CD4-positive, alpha-beta memory T cell (primary cell): ENCODE results near the gene SELENOF. TPM values are rescaled to one million over a fixed set of nuclear protein-coding genes. Genes with fewer than 3 reads are reported as not detected.
A peak's percentile ranks its signal among the peaks of the same experiment; 100 is the strongest.

ENCODE experiments used
- CTCF ChIA-PET: fragments of 350-600 bp; sonication (Branson Sonifier 250); formaldehyde crosslinking; loops from one replicate; lab custom pipeline; 2021; ENCODE audit warnings: inconsistent platforms; ENCODE audit not compliant: partially characterized antibody; lab: Charles Lee
- POLR2A ChIA-PET: fragments of 350-600 bp; sonication (Branson Sonifier 250); formaldehyde crosslinking; loops from one replicate; lab custom pipeline; 2021; ENCODE audit not compliant: partially characterized antibody; lab: Charles Lee
- DNase-seq, 5 donors: peaks; one replicate each; pipeline versions ENCODE4 v3.0.0 to v3.0.0-alpha.2; 2020 to 2022; ENCODE audit warnings: mixed read lengths in 1 of 5
- H3K27ac ChIP-seq: one replicate; pipeline ENCODE4 v1.7.0; 2013; ENCODE audit warnings: low read depth, low read length
- H3K27me3 ChIP-seq: 2 replicates; pipeline ENCODE4 v1.7.0; 2013; ENCODE audit warnings: mild to moderate bottlenecking, low read length, moderate library complexity; ENCODE audit not compliant: insufficient read depth
- H3K36me3 ChIP-seq: 2 replicates; pipeline ENCODE4 v1.7.0; 2013; ENCODE audit warnings: mild to moderate bottlenecking, low read length, moderate library complexity; ENCODE audit not compliant: insufficient read depth
- H3K4me1 ChIP-seq: 2 replicates; pipeline ENCODE4 v1.7.0; 2013; ENCODE audit warnings: mild to moderate bottlenecking, low read length, moderate library complexity; ENCODE audit not compliant: insufficient read depth
- H3K4me3 ChIP-seq, 2 donors: one replicate each; pipeline ENCODE4 v1.7.0; 2013; ENCODE audit warnings: low read length in 2 of 2, mild to moderate bottlenecking in 1 of 2
- H3K9me3 ChIP-seq, 2 donors: one replicate each; pipeline ENCODE4 v1.7.0; 2013; ENCODE audit warnings: low read length in 2 of 2, control low read depth in 1 of 2; ENCODE audit not compliant: control insufficient read depth in 1 of 2
- H3K27ac Mint-ChIP-seq, 7 donors: one replicate each; pipeline ENCODE4 v1.8.0; 2020 to 2021; ENCODE audit warnings: mixed read lengths in 7 of 7, mild to moderate bottlenecking in 6 of 7, inconsistent platforms in 3 of 7, moderate library complexity in 3 of 7
- H3K27me3 Mint-ChIP-seq, 2 donors: one replicate each; pipeline ENCODE4 v1.8.0; 2020 to 2021; ENCODE audit warnings: mixed read lengths in 2 of 2
- H3K36me3 Mint-ChIP-seq, 2 donors: one replicate each; pipeline ENCODE4 v1.8.0; 2020 to 2021; ENCODE audit warnings: mixed read lengths in 2 of 2, inconsistent platforms in 1 of 2, mild to moderate bottlenecking in 1 of 2
- H3K4me1 Mint-ChIP-seq, 4 donors: one replicate each; pipeline ENCODE4 v1.8.0; 2020 to 2021; ENCODE audit warnings: mixed read lengths in 4 of 4, mild to moderate bottlenecking in 1 of 4
- H3K4me3 Mint-ChIP-seq, 8 donors: one replicate each; pipeline ENCODE4 v1.8.0; 2020 to 2021; ENCODE audit warnings: mixed read lengths in 8 of 8, mild to moderate bottlenecking in 7 of 8, moderate library complexity in 6 of 8, inconsistent platforms in 3 of 8
- H3K9me3 Mint-ChIP-seq, 8 donors: one replicate each; pipeline ENCODE4 v1.8.0; 2020 to 2021; ENCODE audit warnings: mixed read lengths in 8 of 8, mild to moderate bottlenecking in 5 of 8, inconsistent platforms in 3 of 8, moderate library complexity in 1 of 8
- intact Hi-C: fragments of 100-400 bp; cut with micrococcal nuclease; formaldehyde crosslinking; loops from one replicate; pipeline ENCODE4 v1.15.1; 2023
- polyA plus RNA-seq, 2 donors: library from polyadenylated mRNA; unstranded; fragments of 300-500 nt; fragmentation: Illumina TruSeq; gene quantifications; one replicate each; pipeline ENCODE4 v1.2.3, GENCODE V29; 2021
- total RNA-seq, 2 experiments: library from RNA; stranded (reverse); gene quantifications; one replicate each; pipeline ENCODE4 v1.2.3, GENCODE V29; 2021

The SELENOF gene
- total and polyA plus RNA-seq, 4 experiments from 2014 or later: 151 to 392 (median 233) TPM

DNA sequence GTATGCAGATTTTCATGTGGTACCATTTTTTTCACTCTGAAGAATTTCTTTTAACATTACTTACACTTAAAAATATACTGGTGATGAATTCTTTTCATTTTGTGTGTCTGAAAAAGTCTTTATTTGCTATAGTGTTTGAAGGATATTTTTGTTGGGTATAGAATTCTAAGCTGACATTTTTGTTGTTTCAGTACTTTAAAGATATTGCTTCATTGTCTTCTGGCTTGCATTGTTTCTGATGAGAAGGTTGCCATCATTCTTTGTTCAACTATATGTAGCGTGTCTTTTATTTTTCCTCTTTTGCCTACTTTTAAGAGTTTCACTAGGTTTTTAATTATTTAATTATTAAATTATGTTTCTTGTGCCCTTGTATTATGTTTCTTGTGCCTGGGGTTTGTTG is 8.5 kb upstream of the SELENOF start:
- intact Hi-C loops: no loop called here
- peaks cover 14 to 29% of the 10 kb centered on the region in 2 donors for H3K36me3 Mint-ChIP-seq
- peaks cover 2 to 37% (median 24%) of the 10 kb centered on the region in 8 donors for H3K9me3 Mint-ChIP-seq

DNA sequence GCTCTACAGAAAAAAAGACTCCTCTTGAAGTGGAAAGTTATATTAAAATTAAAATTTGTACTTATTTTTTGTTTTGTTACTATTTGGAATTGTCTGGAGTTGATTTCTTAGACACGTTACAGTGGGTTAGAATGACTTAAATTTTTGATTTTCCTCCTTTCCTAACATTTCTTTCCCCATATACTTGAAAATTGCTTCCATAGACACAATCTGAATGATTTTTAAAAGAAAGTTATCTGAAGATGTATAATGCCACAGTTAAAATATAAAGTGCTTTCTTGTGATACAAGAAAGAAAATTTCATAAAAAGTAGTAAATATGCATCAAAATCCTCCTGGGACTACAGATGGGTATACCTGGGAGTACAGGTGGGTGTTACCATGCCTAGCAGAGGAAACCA is 2.8 kb upstream of the SELENOF start:
- Mint-ChIP-seq H3K4me3 (peak overlapping the region in 3 of 8 donors; percentile 22 to 57 (median 45)), H3K27me3 (no peaks in the 10 kb centered on the region), H3K36me3 (peaks cover 0 to 3% of the 10 kb centered on the region in 2 donors), H3K9me3 (peaks cover 0 to 5% (median 0%) of the 10 kb centered on the region in 8 donors), H3K4me1 (peaks cover 14 to 18% (median 17%) of the 10 kb centered on the region in 4 donors), H3K27ac (no peak overlapping the region)
- H3K9me3 ChIP-seq: no peaks in the 10 kb centered on the region
- H3K27ac ChIP-seq: no peak overlapping the region
- no peak for DNase-seq
- H3K36me3 ChIP-seq: no peaks in the 10 kb centered on the region
- no peak overlapping the region for H3K4me3 ChIP-seq
- intact Hi-C loops: loop anchor here (10.0 kb wide), 4 partner anchors 52 to 1712 kb away; partner anchors contain the start of gene SYDE2
- CTCF ChIA-PET: interaction anchor here (1.7 to 4.9 kb wide), 2 partner anchors 19 to 212 kb away, joined by 6 to 40 read pairs; partner anchors contain the start of gene SH3GLB1
- H3K4me1 ChIP-seq: peaks cover 28% of the 10 kb centered on the region
- no peaks in the 10 kb centered on the region for H3K27me3 ChIP-seq
- POLR2A ChIA-PET: interaction anchor here (1.2 to 6.0 kb wide), 2 partner anchors 19 to 212 kb away, joined by 3 to 74 read pairs; partner anchors contain the start of gene SH3GLB1

More for the DNA sequence above, 8.5 kb upstream of the SELENOF start:
- no peaks in the 10 kb centered on the region for H3K27me3 Mint-ChIP-seq
- H3K4me3 Mint-ChIP-seq: no peak overlapping the region
- no peak overlapping the region for H3K4me3 ChIP-seq
- peaks cover 11 to 14% (median 12%) of the 10 kb centered on the region in 4 donors for H3K4me1 Mint-ChIP-seq
- no peak for DNase-seq
- H3K27ac Mint-ChIP-seq: no peak overlapping the region
- no peaks in the 10 kb centered on the region for H3K9me3 ChIP-seq
- no peaks in the 10 kb centered on the region for H3K36me3 ChIP-seq
- ChIA-PET CTCF (no interaction called here), POLR2A (no interaction called here)
- no peaks in the 10 kb centered on the region for H3K27me3 ChIP-seq
- H3K27ac ChIP-seq: no peak overlapping the region
- peaks cover 10% of the 10 kb centered on the region for H3K4me1 ChIP-seq

DNA sequence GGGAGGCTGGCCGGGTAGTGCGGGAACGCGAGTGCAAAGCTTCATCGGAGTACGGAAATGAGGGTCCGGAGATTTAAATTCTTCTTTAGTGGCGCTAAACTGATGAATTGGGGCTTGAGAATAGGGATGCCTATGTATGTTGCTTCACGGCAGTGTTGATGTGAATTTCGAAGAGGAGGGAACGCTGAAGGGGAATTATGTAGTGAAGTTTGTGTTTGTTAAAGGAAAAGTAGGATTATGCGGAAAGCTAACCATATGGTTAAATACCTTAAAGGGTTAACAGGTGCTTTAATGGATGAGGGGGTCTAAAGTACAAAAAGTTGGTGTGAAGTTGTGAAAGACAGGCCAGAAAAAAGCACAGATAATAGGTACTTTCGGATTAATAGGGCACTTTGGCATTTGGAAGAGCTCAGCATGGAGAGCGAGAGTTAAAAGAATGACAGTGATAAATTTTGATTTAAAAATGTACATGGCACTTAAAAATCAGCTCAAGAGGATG is 1.9 kb upstream of the SELENOF start:
- Histone ChIP-seq H3K36me3 (no peaks in the 10 kb centered on the region), H3K27ac (peak overlapping the region; percentile 72), H3K4me1 (peaks cover 38% of the 10 kb centered on the region), H3K27me3 (no peaks in the 10 kb centered on the region), H3K9me3 (no peaks in the 10 kb centered on the region), H3K4me3 (peak overlapping the region; percentile 82 to 91)
- no peak overlapping the region for H3K27ac Mint-ChIP-seq
- H3K4me1 Mint-ChIP-seq: peaks cover 17 to 27% (median 26%) of the 10 kb centered on the region in 4 donors
- H3K27me3 Mint-ChIP-seq: no peaks in the 10 kb centered on the region
- intact Hi-C loops: loop anchor here (2.0 to 10.0 kb wide), 5 partner anchors 51 to 1975 kb away; partner anchors contain the start of genes GTF2B and SYDE2
- H3K4me3 Mint-ChIP-seq: no peak overlapping the region
- DNase-seq: no peak
- H3K9me3 Mint-ChIP-seq: no peaks in the 10 kb centered on the region
- H3K36me3 Mint-ChIP-seq: peaks cover 6 to 7% of the 10 kb centered on the region in 2 donors
- CTCF ChIA-PET: interaction anchor here (0.7 to 4.9 kb wide), 7 partner anchors 12 to 1971 kb away, joined by 3 to 40 read pairs (median 5); partner anchors contain the start of gene SH3GLB1
- POLR2A ChIA-PET: interaction anchor here (1.1 to 6.0 kb wide), 5 partner anchors 18 to 530 kb away, joined by 3 to 74 read pairs (median 4); partner anchors contain the start of gene SH3GLB1

DNA sequence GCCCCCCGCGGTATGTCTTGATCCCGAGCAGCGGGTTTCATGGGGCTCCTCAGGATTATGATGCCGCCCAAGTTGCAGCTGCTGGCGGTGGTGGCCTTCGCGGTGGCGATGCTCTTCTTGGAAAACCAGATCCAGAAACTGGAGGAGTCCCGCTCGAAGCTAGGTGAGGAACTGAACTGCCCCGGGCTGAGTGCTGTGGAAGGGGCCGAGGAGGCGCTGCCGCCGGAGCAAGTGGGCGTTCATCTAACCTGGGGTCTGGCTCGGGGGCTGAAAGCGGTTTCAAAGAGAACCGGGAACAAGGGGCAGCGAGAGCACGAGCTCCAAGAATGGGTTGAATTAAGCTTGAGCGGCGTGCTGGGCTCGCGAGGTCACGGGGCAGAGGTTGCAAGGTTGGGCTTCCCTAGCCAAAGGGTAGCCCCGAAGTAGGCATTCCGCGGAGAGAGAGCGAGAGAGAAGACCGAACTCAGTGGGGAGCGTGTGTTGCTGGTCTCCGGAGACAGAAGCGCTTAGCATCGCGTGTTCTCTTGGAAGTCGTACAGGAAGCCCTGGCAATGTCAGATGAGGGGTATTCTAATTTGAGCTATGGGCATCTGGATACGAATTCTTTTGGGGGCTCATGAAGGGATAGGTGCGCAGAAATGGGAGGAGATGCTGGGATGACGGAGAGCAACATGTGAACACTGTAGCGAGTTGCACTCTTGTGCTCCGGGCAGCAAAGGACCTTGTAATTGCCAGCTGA is 1.2 kb upstream of the SELENOF start:
- Histone ChIP-seq H3K27me3 (no peaks in the 10 kb centered on the region), H3K36me3 (no peaks in the 10 kb centered on the region), H3K27ac (peak overlapping the region; percentile 72), H3K9me3 (no peaks in the 10 kb centered on the region), H3K4me1 (peaks cover 38% of the 10 kb centered on the region), H3K4me3 (peak overlapping the region; percentile 82 to 91)
- H3K27ac Mint-ChIP-seq: no peak overlapping the region
- ChIA-PET POLR2A (interaction anchor here (1.0 to 6.0 kb wide), 14 partner anchors 8 to 529 kb away, joined by 3 to 74 read pairs (median 4); partner anchors contain the start of genes ODF2L and SH3GLB1), CTCF (interaction anchor here (0.9 to 4.9 kb wide), 7 partner anchors 13 to 1970 kb away, joined by 3 to 40 read pairs (median 5); partner anchors contain the start of gene SH3GLB1)
- intact Hi-C loops: loop anchor here (1.0 to 10.0 kb wide), 9 partner anchors 50 to 1976 kb away; partner anchors contain the start of genes GTF2B, LMO4, ODF2L and SH3GLB1
- H3K4me3 Mint-ChIP-seq: no peak overlapping the region
- H3K9me3 Mint-ChIP-seq: no peaks in the 10 kb centered on the region
- no peaks in the 10 kb centered on the region for H3K27me3 Mint-ChIP-seq
- H3K4me1 Mint-ChIP-seq: peaks cover 21 to 32% (median 30%) of the 10 kb centered on the region in 4 donors
- peak; percentile 53 to 63 (median 56) for DNase-seq
- peaks cover 9 to 10% of the 10 kb centered on the region in 2 donors for H3K36me3 Mint-ChIP-seq

DNA sequence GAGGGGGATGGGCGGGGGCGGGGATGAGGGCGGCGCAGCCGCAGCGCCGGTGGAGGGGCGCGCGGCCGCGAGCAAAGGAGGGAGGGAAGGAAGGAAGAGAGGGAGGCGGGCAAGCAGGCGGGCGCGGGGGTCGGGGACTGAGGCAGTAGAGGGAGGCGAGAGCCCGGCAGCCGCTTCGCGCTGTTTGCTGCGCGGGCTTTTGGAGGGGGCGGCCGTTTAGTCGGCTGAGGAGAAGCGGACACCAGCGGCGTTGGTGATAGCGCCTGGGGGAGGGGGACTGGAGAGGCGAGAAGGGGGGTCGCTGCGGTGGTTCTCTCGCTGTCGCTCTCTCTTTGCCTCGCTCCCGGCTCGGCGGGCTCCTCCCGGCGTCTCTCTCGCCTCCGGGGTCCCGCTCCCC is 673 bp upstream of the SELENOF start, which contains the start of gene HS2ST1:
Gene HS2ST1, plus strand, starts transcription at position 35 of the 397 bp plus-strand sequence.
- no peak for DNase-seq
- intact Hi-C loops: loop anchor here (1.0 to 10.0 kb wide), 9 partner anchors 50 to 1976 kb away; partner anchors contain the start of genes GTF2B, LMO4, ODF2L and SH3GLB1
- H3K27ac ChIP-seq: peak within 1 kb of the TSS; percentile 81
- no peaks in the 10 kb centered on the region for H3K9me3 ChIP-seq
- ChIA-PET CTCF (interaction anchor here (0.7 to 4.9 kb wide), 9 partner anchors 11 to 1970 kb away, joined by 3 to 40 read pairs (median 3); partner anchors contain the start of gene SH3GLB1), POLR2A (interaction anchor here (0.8 to 6.0 kb wide), 22 partner anchors 9 to 1769 kb away, joined by 3 to 74 read pairs (median 4); partner anchors contain the start of genes BCL10, LMO4, ODF2L and PKN2)
- Mint-ChIP-seq H3K4me1 (peaks cover 24 to 38% (median 36%) of the 10 kb centered on the region in 4 donors), H3K27me3 (no peaks in the 10 kb centered on the region), H3K27ac (no peak within 1 kb of the TSS), H3K4me3 (no peak within 1 kb of the TSS), H3K9me3 (no peaks in the 10 kb centered on the region), H3K36me3 (peaks cover 15 to 16% of the 10 kb centered on the region in 2 donors)
- peak within 1 kb of the TSS; percentile 82 to 91 for H3K4me3 ChIP-seq
- H3K36me3 ChIP-seq: no peaks in the 10 kb centered on the region
- peaks cover 42% of the 10 kb centered on the region for H3K4me1 ChIP-seq
- no peaks in the 10 kb centered on the region for H3K27me3 ChIP-seq

DNA sequence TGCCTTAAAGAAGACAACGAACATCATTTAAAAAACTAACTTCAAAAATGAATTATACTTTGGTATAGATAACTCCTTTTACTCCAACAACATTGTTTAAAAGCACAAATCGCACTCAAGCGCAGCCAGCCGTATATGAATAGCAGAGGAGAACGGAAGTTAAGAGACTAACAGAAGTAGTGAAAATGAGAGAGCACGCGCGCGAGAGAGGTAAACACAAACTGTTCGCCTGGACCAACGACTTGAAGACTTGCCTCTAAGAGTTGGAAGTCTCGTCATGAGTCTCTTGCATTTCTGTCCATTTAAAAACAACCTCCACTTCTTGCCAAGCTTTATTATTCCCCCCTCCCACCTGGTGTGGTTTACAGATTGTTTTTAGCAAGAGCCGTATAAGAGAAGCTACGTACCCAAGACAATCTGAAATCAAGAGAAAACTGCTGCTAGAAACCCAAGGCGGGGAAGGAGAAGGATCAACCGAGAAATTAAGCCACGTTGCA is 479 bp downstream of the SELENOF start:
- ChIA-PET POLR2A (interaction anchor here (0.9 to 6.0 kb wide), 13 partner anchors 9 to 1770 kb away, joined by 3 to 74 read pairs (median 5); partner anchors contain the start of genes LMO4, ODF2L, PKN2 and SH3GLB1), CTCF (interaction anchor here (1.0 to 4.9 kb wide), 3 partner anchors 32 to 529 kb away, joined by 3 to 40 read pairs (median 3); partner anchors contain the start of gene SH3GLB1)
- intact Hi-C loops: loop anchor here (5.0 to 10.0 kb wide), 5 partner anchors 49 to 1709 kb away; partner anchors contain the start of gene SYDE2
- Mint-ChIP-seq H3K27ac (no peak overlapping the region), H3K36me3 (peaks cover 23% of the 10 kb centered on the region in 2 donors), H3K27me3 (no peaks in the 10 kb centered on the region), H3K4me3 (no peak overlapping the region), H3K4me1 (peaks cover 32 to 50% (median 45%) of the 10 kb centered on the region in 4 donors), H3K9me3 (no peaks in the 10 kb centered on the region)
- Histone ChIP-seq H3K4me1 (peaks cover 53% of the 10 kb centered on the region), H3K27ac (peak overlapping the region; percentile 81), H3K36me3 (no peaks in the 10 kb centered on the region), H3K4me3 (peak overlapping the region; percentile 57 to 81), H3K9me3 (no peaks in the 10 kb centered on the region), H3K27me3 (no peaks in the 10 kb centered on the region)
- DNase-seq: peak in 4 of 5 donors; percentile 36 to 63 (median 44)
